HG02571 (cell line): ENCODE results near the gene TAP1.
"Not testable (repeated sequence)": the region's sequence is repeated elsewhere in the genome, so short reads cannot be mapped to it uniquely, and the experiment has no call there.

Experiments
- ATAC-seq: cut with Tn5 transposase; IDR thresholded peaks from one replicate; pipeline ENCODE4 v1.9.1; 2021; ENCODE audit warnings: mild to moderate bottlenecking, moderate library complexity; ENCODE audit not compliant: unreplicated experiment

Gene TAP1, protein sequence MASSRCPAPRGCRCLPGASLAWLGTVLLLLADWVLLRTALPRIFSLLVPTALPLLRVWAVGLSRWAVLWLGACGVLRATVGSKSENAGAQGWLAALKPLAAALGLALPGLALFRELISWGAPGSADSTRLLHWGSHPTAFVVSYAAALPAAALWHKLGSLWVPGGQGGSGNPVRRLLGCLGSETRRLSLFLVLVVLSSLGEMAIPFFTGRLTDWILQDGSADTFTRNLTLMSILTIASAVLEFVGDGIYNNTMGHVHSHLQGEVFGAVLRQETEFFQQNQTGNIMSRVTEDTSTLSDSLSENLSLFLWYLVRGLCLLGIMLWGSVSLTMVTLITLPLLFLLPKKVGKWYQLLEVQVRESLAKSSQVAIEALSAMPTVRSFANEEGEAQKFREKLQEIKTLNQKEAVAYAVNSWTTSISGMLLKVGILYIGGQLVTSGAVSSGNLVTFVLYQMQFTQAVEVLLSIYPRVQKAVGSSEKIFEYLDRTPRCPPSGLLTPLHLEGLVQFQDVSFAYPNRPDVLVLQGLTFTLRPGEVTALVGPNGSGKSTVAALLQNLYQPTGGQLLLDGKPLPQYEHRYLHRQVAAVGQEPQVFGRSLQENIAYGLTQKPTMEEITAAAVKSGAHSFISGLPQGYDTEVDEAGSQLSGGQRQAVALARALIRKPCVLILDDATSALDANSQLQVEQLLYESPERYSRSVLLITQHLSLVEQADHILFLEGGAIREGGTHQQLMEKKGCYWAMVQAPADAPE

DNA sequence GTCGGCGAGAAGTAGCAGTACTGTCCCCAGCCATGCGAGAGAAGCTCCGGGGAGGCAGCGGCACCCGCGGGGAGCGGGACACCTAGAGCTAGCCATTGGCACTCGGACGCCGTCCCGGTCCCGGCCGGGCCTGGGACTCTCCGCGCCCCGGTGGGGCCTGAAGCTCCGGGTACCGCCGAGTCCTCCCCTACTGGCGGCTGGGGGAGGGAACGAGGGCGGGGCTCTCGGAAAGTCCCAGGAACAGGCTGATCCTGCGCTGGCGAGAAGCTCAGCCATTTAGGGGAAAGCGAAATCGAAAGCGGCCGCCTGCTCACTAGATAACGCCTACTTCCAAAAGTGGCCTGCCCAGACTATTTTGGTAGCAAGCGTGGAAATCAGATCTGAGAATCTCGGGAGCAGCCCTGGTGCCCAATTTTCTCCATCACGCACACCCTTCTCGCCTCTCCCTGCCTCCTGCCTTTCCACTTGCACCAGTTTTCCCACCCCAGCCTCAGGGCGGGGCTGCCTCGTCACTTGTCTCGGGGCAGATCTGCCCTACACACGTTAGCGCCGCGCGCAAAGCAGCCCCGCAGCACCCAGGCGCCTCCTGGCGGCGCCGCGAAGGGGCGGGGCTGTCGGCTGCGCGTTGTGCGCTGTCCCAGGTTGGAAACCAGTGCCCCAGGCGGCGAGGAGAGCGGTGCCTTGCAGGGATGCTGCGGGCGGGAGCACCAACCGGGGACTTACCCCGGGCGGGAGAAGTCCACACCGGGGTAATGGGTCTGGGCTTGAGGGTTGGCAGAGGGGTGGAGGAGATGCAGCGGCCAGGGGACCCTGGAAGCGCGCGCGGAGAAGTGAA lies at the start of gene TAP1, which contains the start of gene PSMB9:
Gene TAP1, minus strand, starts transcription at position 164 of the 835 bp plus-strand sequence. Its CDS starts 68 bp downstream, at position 96.
Gene PSMB9, plus strand, starts transcription at position 652 of the 835 bp plus-strand sequence. Its CDS starts 38 bp downstream, at position 690.
- ATAC-seq, result peak; percentile 76

DNA sequence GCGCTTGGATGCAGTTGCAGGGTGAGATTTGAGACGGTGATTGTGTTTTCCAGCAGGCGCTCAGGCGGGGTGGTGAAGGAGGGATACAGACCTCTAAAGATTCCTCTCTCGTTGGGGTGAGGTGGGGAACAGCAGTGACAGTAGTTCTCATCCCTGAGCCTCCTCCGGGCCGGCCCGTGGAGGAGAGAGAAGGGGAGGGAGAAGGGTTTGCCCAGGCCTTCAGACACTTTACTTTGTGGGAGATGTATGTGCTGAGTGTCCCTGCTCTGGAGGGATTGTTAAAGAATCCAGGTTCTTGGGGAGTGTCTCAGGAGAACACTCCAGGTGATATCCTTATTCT lies 41.5 kb upstream of the TAP1 start:
- ATAC-seq, result peak; percentile 3

DNA sequence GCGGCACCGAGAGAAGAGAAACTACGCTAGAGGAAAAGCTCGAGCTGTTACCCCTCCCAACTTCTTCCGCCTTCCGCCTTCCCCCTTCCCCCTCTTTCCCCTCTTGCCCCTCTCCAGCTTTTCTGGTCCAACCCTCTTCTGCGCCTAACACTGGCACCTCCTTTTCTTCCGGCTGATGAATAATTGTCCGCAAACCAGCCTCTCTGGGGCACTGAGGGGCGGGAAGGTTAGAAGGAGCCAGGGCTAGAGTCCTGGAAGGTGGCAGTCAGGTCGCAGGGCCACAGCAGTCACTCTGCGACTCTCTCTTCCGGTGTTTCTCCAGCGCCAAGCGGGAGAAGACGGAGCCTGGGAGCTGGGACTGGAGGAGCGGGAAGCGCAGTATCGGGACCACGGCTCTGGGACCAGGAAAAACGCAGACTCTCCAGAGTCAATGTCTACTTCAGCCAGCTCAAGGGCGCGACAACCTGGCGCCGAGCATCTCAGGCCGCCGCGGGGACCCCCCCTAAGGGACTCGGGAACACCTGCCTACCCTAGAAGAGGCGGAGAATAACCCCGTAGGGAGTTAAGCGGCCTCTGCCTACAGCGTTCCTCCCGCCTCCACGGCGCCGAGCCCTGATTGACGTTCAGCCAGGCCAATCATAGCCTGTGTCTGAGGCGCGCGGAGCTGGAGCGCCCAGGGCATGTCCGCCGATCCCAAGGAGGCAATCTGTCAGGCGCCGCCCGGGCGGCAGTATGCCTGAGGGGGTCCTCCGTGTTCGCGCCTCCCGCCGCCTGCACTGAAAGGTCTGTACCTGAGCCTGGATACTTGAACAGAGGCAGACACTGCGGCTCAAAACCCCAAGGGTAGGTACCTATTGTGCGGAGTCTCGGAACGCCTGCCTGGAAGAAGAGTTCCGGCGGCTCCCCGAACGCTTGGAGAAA lies 40.8 kb upstream of the TAP1 start:
- peak; percentile 96 for ATAC-seq

DNA sequence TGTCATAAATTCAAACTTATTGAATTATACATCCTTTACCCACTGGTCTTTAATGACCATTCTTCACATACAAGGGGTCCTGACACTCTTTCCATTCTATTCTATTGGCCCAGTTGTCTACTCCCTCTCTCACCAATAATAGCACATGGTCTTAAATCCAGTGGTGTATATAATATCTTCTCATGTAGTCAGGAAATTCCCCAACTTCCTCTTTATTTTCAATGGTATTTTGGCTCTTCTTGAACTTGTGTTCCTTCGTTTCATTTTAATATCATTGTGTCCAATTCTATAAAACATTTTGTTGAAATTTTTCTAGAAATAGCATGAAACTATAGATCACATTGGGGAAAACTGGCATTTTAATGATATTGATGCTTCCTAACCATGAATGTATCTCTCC lies 37.3 kb upstream of the TAP1 start:
- no peak for ATAC-seq

DNA sequence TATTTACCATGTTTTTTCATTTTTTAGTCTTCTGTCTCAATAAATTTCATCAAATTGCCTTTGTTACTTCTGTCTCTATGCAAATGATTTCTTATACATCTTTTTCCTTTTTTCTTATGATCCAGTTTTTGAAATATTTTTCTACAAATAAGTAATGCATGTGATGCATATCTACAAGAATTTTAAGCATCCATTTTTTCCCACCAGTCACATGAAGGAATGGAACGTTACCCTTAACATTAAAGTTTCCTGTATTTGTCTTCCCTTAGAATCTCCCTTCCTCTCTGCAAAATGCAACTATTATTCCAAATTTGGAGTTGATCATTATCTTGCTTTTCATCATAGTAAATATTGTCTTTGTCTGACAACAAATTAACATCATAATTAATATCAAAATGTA lies 36.0 kb upstream of the TAP1 start:
- ATAC-seq, result no peak

DNA sequence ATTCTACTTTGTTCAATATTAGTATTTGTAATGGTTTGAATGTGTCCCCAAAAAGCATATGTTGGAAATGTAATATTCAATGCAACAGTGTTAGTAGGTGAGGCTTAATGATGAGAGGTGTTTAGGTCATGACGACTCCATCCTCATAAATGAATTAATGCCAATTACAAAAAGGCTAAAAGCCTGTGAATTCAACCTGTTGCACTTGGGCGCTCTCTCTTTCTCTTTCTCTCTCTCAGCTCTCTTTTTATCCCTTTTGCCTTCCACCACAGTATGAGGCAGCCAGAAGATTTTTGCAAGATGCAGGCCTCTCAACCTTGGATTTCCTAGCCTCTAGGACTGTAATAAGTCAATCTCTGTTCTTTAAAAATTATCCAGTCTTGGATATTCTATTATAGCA lies 35.1 kb upstream of the TAP1 start:
- ATAC-seq, result no peak

DNA sequence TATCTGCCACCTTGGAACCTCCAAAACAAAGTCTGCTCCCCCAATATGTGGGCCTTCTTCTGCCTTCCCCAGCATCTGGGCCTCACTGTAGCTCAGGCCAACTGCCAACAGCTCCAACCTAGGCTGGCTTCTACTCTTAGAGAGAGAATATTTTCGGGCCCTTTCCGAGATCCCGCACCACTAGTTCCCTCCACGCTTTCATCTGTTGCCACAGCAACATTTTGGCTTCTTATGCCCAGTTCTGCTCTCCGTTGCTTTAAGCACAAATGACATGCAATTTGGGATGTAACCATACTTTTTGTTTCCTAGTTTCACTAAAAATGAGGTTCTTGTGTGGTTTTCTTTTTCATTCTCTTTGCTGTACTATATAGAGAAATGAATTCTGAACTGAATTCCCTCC lies 34.1 kb upstream of the TAP1 start:
- no peak for ATAC-seq

DNA sequence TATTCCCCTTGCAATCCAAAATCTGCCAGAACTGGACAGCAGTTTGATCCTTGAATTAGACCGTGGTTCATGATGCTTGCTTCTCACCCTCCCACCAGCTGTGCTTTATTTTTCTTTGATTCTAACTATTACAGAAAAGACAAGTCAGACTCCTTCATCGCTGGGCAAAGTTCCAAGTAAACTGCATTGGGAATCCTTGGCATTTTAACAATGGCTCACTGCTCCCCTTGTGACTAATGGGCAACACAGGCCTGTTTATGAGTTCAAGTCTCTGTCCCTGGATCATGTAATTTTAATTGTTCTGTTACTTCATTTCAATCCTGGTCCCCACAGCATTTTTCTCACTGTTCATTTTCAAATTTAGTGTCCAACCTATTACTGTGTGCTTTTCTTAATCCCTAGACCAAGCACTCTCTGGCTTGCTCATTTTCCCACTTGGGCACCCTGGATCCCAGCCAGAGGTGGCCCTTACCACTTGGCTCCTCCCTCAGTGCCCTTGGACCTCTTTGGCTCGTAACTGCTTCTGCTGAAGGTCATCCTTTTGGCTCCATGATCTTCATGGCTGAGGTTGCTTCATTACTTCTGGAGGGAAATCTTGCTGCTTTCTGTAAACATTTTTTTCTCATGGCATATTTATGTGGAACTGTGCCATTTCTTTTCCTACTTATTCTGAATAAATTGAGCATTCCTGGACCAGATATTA lies 33.3 kb upstream of the TAP1 start:
- ATAC-seq, result no peak

DNA sequence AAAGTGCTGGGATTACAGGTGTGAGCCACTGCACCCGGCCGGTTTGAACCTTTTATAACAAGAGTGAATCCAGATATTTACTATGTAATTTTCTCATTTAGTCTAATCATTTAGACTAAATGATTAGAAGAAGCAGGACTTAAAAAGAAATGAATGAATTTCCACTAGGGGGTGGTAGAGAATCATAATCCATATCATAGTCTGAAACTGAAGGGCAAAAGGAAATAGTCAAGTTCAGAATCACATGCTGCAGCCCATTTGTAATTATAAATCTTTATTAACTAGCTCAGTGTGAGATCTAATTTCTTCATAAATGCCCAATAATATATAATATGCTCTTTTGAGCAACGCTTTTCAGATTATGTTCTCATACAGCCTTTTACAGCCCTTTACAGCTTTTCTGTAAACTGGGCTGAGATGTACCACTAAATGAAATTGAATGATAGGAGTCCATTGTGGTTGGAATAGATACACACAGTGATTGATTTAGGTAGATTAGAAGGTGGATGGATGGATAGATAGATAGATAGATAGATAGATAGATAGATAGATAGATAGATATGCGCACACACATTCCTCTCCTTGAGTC lies 32.3 kb upstream of the TAP1 start:
- no peak for ATAC-seq

DNA sequence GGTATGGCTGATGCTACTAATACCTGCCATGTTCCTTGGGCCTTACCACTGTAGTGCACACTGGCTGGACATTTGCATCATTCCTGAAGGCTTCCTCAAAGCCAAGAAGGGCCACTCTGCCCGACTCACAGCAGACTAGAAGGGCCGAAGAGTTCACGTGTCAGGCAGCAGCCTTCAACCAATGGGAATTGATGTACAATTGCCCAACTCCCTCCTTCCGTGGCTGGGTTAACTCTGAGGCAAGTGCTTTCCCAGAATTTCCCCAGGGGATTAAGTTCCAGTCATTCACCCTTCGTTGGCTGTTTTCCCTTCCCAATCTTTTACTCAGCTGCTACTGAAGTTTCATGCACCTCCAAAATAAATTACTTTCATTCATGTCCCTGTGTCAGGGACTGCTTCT lies 30.3 kb upstream of the TAP1 start:
- no peak for ATAC-seq

DNA sequence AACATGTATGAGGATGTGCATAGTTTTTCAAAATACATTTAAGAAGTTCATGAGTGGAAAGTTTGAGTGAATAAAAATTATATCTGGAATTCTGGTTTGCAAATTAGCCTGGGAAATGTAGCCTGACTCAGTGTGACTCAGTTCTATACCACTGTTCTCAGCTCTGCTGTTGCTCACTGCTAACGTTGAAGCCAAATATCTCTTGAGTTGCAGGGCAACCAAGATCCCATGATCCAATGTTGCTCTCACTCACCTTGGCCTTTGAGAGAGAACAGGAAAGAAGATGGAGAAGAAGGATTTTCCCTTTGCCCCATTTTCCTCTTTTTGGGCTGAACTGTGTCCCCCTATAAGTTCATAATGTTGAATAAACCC lies 29.4 kb upstream of the TAP1 start:
- ATAC-seq, result no peak

DNA sequence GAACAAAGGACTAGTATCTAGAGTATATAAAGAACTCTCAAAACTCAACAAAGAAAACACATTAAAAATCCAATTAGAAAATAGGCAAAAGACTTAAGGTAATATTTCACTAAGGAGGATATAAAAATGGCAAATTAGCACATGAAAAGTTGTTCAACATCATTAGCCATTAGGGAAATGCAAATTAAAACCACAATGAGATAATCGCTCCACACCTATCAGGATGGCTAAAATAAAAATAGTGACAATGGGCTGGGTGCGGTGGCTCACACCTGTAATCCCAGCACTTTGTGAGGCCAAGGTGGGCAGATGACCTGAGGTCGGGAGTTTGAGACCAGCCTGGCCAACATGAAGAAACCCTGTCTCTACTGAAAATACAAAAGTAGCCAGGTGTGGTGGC lies 27.5 kb upstream of the TAP1 start:
- ATAC-seq, result not testable (repeated sequence)

DNA sequence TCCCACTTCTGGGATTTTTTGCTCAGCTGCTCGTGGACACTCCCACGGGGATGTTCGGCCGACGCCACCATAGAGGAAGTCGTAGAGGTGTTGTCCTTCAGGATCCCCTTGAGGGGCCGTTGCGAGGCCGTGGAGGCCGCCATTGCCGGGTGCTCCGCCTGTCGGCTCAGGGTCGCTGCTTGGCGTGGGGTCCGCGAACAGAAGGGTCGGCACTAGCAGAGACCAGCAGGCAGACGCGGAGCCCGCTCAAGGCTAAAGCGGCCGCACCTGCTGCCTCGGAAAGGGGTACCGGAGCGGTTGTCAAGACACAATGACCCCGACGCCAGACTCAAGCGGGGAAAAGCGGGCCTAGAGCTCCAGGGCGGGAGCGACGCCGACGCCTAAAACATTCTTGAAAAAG lies 26.2 kb upstream of the TAP1 start:
- ATAC-seq, result no peak

DNA sequence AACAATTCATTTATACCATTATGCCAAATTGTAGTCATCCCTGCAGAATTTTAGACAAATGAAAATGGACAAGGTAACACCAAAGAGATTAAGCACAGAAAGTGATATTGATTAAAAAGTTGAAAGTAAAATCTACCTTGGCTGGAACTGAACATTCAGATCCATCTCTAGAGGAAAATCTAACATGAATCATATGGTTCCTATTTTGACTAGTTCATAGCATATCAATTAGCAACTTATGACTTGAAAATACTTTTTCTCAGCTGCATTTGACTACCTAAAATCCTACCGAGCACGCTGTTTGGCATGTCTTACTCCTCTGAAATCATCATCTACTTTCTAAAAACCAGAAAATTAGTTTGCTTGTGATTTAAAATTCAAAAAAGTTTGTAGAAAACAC lies 23.1 kb upstream of the TAP1 start:
- ATAC-seq, result no peak

DNA sequence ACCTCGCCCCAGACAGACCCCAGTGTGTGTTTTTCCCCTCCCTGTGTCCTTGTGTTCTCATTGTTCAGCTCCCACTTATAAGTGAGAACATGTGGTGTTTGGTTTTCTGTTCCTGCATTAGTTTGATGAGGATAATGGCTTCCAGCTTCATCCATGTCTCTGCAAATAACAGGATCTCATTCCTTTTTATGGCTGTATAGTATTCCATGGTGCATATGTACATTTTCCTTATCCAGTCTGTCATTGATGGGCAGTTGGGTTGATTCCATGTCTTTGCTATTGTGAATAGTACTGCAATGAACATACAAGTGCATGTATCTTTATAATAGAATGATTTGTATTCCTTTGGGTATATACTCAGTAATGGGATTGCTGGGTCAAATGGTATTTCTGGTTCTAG lies 20.4 kb upstream of the TAP1 start:
- ATAC-seq, result not testable (repeated sequence)

DNA sequence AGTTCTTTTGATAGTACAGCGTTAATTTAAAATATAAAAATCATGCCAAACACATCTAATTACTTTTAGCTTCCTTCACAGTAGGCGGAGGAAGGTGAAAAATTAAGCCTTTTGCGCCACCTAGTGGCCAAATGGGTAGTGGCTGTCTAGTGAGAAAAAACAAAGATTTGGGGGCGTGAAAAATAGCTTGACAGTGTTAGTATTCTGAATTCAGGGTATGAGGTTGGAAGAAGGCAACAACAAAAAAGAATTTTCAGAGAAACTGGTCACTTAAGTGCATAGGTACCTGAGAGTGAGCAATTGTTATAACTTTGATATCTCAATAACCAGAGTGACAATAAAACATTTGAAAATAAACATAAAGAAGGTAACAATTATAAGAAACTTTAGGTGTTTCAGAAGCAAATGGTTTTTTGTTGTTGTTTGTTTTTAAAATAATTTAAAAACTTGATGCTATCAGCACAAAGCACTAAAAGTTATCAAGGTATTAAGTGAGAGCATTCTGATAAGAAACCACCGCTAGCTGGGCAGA lies 14.8 kb upstream of the TAP1 start:
- ATAC-seq, result no peak

DNA sequence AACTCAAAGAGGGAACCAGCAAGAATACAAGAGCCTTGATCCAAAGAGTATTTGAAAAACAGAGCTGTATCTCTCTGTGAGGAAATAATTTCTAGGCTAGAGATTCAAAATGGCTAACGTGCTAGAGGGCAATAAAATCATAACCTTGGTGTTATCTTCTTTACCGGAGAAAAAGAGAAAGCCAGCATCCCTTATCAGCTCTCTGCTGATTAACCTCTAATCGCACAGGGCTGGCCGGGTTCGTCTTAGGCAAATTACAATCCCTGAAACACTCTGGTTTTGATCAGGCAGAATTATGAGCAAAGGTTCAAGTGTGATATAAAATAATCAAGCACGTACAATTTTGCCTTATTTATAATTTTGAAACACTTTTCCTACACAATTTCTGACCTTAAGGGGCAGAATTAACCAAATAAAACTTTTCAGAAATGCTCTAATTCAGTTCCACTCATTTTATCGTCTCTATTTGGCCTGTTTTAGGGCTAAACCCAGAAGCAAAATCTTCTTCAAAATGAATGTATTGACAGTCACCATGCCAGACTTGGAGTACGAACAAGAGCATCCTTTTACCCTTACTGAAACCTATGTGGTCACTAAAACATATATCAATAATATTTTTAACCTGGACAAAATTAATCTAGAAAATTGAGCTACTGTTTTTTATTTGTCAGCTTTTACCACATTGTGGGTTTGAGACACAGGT lies 14.2 kb upstream of the TAP1 start:
- ATAC-seq, result no peak

DNA sequence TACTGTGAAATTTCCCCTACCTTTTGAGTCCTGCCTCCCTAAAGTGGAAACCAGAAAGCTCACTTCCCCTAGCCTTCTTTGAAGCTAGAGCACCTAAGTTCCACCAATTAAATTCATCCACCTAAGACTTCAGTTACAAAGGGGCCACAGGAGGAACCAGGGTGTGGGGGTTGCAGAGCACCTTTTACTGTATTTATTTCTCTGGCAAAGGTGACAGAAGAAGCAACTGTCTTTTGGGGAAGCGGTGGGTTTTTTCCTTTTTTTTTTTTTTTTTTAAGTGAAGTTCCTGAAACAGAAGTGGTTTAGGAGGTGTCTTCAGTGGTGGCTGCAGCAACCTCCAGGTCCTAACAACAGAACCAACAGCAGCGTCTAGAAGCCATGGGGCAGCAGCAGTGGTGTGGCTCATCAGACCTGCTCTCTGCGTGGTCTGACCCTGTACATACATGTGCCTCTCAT lies 13.5 kb upstream of the TAP1 start:
- peak; percentile 52 for ATAC-seq
